K562 (cell line): ENCODE data around the gene CGN. TPM values are rescaled to one million over a fixed set of nuclear protein-coding genes. Genes with fewer than 3 reads are reported as not detected.

Experiments used
- CAMTA2 ChIP-seq: fragments of 250-450 bp; sonication (Bioruptor Pico); conservative IDR thresholded peaks from 2 replicates; pipeline ENCODE4 v1.5.1; 2022
- GATAD2A ChIP-seq: fragments of 450-650 bp; IDR thresholded peaks from 2 replicates; pipeline ENCODE4 v1.6.1; 2017
- HDAC2 ChIP-seq: fragments of 450-650 bp; IDR thresholded peaks from 2 replicates; pipeline ENCODE4 v1.6.1; 2016; ENCODE audit warnings: mild to moderate bottlenecking
- MCM3 ChIP-seq: fragments of 450-650 bp; IDR thresholded peaks from 2 replicates; pipeline ENCODE4 v1.6.1; 2016
- NBN ChIP-seq: fragments of 450-650 bp; IDR thresholded peaks from 2 replicates; pipeline ENCODE4 v1.6.1; 2016; ENCODE audit warnings: low read depth, mild to moderate bottlenecking
- POLR2A ChIP-seq: fragments of 450-650 bp; conservative IDR thresholded peaks from 2 replicates; pipeline ENCODE4 v1.6.1; 2016
- POLR3G ChIP-seq: IDR thresholded peaks from 2 replicates; pipeline ENCODE4 v1.6.1; 2011; ENCODE audit not compliant: insufficient read length, insufficient replicate concordance; ENCODE audit errors: extremely low read depth
- PREB ChIP-seq: sonication (generic); formaldehyde crosslinking; IDR thresholded peaks from 2 replicates; pipeline ENCODE4 v1.8.1; 2023; ENCODE audit warnings: mild to moderate bottlenecking, missing genetic modification reagents
- RBBP5 ChIP-seq: fragments of 200-600 bp; sonication (generic); IDR thresholded peaks from 2 replicates; pipeline ENCODE4 v1.6.1; 2012; ENCODE audit warnings: borderline replicate concordance, mild to moderate bottlenecking, low read length, control low read depth, inconsistent platforms; ENCODE audit not compliant: insufficient read depth, poor library complexity, severe bottlenecking
- SMAD4 ChIP-seq: fragments of 250-450 bp; sonication (Bioruptor Pico); conservative IDR thresholded peaks from 2 replicates; pipeline ENCODE4 v1.8.0; 2021; ENCODE audit warnings: inconsistent platforms, mild to moderate bottlenecking, moderate library complexity
- U2AF1 ChIP-seq: fragments of 200-400 bp; formaldehyde crosslinking; optimal IDR thresholded peaks from 2 replicates; pipeline ENCODE3; 2017; ENCODE audit warnings: mild to moderate bottlenecking, low read depth, low read length, moderate library complexity
- ZC3H4 ChIP-seq: sonication (generic); formaldehyde crosslinking; IDR thresholded peaks from 2 replicates; pipeline ENCODE4 v1.9.0; 2021; ENCODE audit warnings: missing genetic modification reagents, borderline replicate concordance
- ZNF584 ChIP-seq: fragments of 200-800 bp; sonication (Bioruptor generic); IDR thresholded peaks from 2 replicates; pipeline ENCODE4 v1.6.1; 2016; ENCODE audit warnings: low read depth, mild to moderate bottlenecking, missing genetic modification characterization, missing compliant biosample characterization
- polyA plus RNA-seq, 8 experiments: library from polyadenylated mRNA; depleted of rRNA in 4 of 8; stranded (reverse) in 5 of 8; unstranded in 3 of 8; fragments of >200 nt; fragmentation: Nextera tagmentation in 2 of 8; fragmentation: Illumina TruSeq in 1 of 8; extraction: Ambion mirVana in 2 of 8; extraction: Trizol in 1 of 8; gene quantifications; 2 replicates each; pipeline versions ENCODE4 v1.2.1 to v1.2.3, GENCODE V29; 2011 to 2014; ENCODE audit warnings: inconsistent platforms in 1 of 8, missing spikeins in 1 of 8
- total RNA-seq, 7 experiments: library from RNA; depleted of rRNA in 6 of 7; stranded (reverse); fragments of >200 nt in 6 of 7; fragmentation: Illumina TruSeq in 2 of 7; extraction: Trizol in 2 of 7; gene quantifications; 2 replicates each; pipeline versions ENCODE4 v1.2.1 to v1.2.3, GENCODE V29; 2011 to 2021; ENCODE audit warnings: low replicate concordance in 1 of 7
- TF ChIP-seq, protein P1 (sequence below): sonication (generic); formaldehyde crosslinking; IDR thresholded peaks from 2 replicates; pipeline ENCODE4 v1.8.0; 2023; ENCODE audit warnings: mild to moderate bottlenecking, missing genetic modification reagents
- TF ChIP-seq, protein P2 (sequence below): fragments of 250-450 bp; sonication (Bioruptor Pico); IDR thresholded peaks from 2 replicates; pipeline ENCODE4 v1.5.0; 2021
- TF ChIP-seq, protein P3 (sequence below), 2 experiments: fragments of 450-650 bp in 1 of 2; sonication (generic) in 1 of 2; formaldehyde crosslinking in 1 of 2; IDR thresholded peaks in 1 of 2; conservative IDR thresholded peaks in 1 of 2; 2 replicates each; pipeline versions ENCODE4 v1.6.1 to v1.8.1; 2016 to 2023; ENCODE audit warnings: mild to moderate bottlenecking in 2 of 2, moderate library complexity in 2 of 2, inconsistent platforms in 1 of 2, missing genetic modification reagents in 1 of 2
- TF ChIP-seq, protein P4 (sequence below): sonication (generic); formaldehyde crosslinking; IDR thresholded peaks from 2 replicates; pipeline ENCODE4 v1.8.0; 2022; ENCODE audit warnings: mild to moderate bottlenecking, missing genetic modification reagents
- TF ChIP-seq, protein P5 (sequence below): fragments of 250-450 bp; sonication (Bioruptor Pico); IDR thresholded peaks from 2 replicates; pipeline ENCODE4 v1.9.0; 2021; ENCODE audit warnings: mild to moderate bottlenecking, inconsistent platforms

The CGN gene
- total and polyA plus RNA-seq, 9 of the 15 experiments (the other 6 are each of a cell fraction or from before 2014, with no cell fraction given) = 0.03 to 1.4 (median 0.14) TPM; not detected in 2

DNA sequence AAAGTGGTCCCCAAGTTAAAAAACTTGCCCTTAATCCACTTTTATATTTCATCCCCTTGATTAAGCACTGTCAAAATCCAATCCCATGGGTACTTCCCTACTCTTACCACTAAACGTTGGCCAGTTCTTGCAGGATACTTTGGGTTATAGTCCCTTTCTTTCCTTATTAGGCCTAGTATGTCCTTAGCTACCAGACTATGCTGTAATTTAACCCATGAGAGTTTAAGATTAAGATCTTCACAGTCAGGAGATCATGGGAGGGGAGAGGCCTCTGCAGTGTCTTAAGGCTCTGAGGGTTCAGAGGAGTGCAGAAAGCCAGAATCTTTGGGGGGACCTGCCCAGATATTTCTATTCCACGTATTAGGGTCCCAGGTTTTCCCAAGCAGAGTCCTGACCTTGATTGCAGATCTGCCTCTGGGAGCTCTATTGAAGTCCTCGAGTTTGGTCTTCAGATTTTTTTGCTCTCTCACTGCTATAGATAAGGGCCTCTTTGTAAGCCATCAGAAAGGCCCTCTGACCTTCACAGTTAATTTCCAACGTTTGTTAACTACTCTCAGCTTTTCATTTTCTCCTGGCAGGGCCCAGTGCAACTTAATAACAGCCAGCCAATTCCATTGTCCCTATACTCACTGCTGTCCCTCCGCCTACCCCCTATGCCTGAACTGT is 9.0 kb upstream of the CGN start (continued):
- TF ChIP-seq, protein P1, sequence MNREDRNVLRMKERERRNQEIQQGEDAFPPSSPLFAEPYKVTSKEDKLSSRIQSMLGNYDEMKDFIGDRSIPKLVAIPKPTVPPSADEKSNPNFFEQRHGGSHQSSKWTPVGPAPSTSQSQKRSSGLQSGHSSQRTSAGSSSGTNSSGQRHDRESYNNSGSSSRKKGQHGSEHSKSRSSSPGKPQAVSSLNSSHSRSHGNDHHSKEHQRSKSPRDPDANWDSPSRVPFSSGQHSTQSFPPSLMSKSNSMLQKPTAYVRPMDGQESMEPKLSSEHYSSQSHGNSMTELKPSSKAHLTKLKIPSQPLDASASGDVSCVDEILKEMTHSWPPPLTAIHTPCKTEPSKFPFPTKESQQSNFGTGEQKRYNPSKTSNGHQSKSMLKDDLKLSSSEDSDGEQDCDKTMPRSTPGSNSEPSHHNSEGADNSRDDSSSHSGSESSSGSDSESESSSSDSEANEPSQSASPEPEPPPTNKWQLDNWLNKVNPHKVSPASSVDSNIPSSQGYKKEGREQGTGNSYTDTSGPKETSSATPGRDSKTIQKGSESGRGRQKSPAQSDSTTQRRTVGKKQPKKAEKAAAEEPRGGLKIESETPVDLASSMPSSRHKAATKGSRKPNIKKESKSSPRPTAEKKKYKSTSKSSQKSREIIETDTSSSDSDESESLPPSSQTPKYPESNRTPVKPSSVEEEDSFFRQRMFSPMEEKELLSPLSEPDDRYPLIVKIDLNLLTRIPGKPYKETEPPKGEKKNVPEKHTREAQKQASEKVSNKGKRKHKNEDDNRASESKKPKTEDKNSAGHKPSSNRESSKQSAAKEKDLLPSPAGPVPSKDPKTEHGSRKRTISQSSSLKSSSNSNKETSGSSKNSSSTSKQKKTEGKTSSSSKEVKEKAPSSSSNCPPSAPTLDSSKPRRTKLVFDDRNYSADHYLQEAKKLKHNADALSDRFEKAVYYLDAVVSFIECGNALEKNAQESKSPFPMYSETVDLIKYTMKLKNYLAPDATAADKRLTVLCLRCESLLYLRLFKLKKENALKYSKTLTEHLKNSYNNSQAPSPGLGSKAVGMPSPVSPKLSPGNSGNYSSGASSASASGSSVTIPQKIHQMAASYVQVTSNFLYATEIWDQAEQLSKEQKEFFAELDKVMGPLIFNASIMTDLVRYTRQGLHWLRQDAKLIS (CRISPR knock-in tag) = no peak
- TF ChIP-seq, protein P2, sequence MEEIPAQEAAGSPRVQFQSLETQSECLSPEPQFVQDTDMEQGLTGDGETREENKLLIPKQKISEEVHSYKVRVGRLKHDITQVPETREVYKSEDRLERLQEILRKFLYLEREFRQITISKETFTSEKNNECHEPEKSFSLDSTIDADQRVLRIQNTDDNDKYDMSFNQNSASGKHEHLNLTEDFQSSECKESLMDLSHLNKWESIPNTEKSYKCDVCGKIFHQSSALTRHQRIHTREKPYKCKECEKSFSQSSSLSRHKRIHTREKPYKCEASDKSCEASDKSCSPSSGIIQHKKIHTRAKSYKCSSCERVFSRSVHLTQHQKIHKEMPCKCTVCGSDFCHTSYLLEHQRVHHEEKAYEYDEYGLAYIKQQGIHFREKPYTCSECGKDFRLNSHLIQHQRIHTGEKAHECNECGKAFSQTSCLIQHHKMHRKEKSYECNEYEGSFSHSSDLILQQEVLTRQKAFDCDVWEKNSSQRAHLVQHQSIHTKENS = no peak
- 0 out of 2 replicates have a peak, but pooled peaks have one; percentile 20 for TF ChIP-seq SMAD4
- TF ChIP-seq ZNF584 = no peak
- TF ChIP-seq POLR2A = no peak
- no peak for TF ChIP-seq NBN
- TF ChIP-seq U2AF1 = no peak
- TF ChIP-seq PREB (CRISPR knock-in tag) = no peak
- no peak for TF ChIP-seq POLR3G
- TF ChIP-seq, protein P3, sequence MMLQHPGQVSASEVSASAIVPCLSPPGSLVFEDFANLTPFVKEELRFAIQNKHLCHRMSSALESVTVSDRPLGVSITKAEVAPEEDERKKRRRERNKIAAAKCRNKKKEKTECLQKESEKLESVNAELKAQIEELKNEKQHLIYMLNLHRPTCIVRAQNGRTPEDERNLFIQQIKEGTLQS (IDR thresholded peaks at IDR 0.05) = no peak
- TF ChIP-seq, protein P3 (CRISPR knock-in tag; conservative IDR thresholded peaks at IDR 0.05) = no peak
- TF ChIP-seq MCM3 = no peak
- TF ChIP-seq HDAC2 = peak; percentile 59; the same call in 1 of the 2 replicates
- TF ChIP-seq, protein P4, sequence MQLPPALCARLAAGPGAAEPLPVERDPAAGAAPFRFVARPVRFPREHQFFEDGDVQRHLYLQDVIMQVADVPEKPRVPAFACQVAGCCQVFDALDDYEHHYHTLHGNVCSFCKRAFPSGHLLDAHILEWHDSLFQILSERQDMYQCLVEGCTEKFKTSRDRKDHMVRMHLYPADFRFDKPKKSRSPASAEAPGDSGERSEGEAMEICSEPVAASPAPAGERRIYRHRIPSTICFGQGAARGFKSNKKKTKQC (CRISPR knock-in tag) = no peak
- no peak for TF ChIP-seq GATAD2A
- TF ChIP-seq ZC3H4 (CRISPR knock-in tag) = no peak
- TF ChIP-seq CAMTA2 (CRISPR knock-in tag) = no peak
- TF ChIP-seq, protein P5, sequence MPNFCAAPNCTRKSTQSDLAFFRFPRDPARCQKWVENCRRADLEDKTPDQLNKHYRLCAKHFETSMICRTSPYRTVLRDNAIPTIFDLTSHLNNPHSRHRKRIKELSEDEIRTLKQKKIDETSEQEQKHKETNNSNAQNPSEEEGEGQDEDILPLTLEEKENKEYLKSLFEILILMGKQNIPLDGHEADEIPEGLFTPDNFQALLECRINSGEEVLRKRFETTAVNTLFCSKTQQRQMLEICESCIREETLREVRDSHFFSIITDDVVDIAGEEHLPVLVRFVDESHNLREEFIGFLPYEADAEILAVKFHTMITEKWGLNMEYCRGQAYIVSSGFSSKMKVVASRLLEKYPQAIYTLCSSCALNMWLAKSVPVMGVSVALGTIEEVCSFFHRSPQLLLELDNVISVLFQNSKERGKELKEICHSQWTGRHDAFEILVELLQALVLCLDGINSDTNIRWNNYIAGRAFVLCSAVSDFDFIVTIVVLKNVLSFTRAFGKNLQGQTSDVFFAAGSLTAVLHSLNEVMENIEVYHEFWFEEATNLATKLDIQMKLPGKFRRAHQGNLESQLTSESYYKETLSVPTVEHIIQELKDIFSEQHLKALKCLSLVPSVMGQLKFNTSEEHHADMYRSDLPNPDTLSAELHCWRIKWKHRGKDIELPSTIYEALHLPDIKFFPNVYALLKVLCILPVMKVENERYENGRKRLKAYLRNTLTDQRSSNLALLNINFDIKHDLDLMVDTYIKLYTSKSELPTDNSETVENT (CRISPR knock-in tag) = no peak
- no peak for TF ChIP-seq RBBP5
